HepG2 (cell line): ENCODE measurements around the gene PREX1. TPM values are rescaled to one million over a fixed set of nuclear protein-coding genes. Genes with fewer than 3 reads are reported as not detected.

Experiments
- AKAP8 ChIP-seq: sonication (generic); formaldehyde crosslinking; IDR thresholded peaks from 2 replicates; pipeline ENCODE4 v1.5.1; 2020; ENCODE audit warnings: mild to moderate bottlenecking, missing genetic modification reagents
- ASH2L ChIP-seq: fragments of 300-600, 200-600 bp; sonication (generic); IDR thresholded peaks from 2 replicates; pipeline ENCODE4 v1.7.0; 2017; ENCODE audit warnings: low read depth, mild to moderate bottlenecking, moderate library complexity, mixed read lengths, low read length; ENCODE audit not compliant: insufficient read length
- CEBPB ChIP-seq: IDR thresholded peaks from 2 replicates; pipeline ENCODE4 v1.6.1; 2011; ENCODE audit warnings: low read depth, low read length, improper control_type of control experiment, borderline replicate concordance
- CREB1 ChIP-seq, 2 experiments: fragments of 450-650 bp in 1 of 2; IDR thresholded peaks; 2 replicates each; pipeline ENCODE4 v1.6.1; 2016 to 2017; ENCODE audit warnings: control low read depth in 1 of 2, mild to moderate bottlenecking in 1 of 2, missing compliant biosample characterization in 1 of 2, missing genetic modification characterization in 1 of 2
- HNF4G ChIP-seq, 2 experiments: sonication (generic) in 1 of 2; formaldehyde crosslinking in 1 of 2; IDR thresholded peaks; 2 replicates each; pipeline versions ENCODE4 v1.4.0 to v1.6.1; 2011 to 2020; ENCODE audit warnings: borderline replicate concordance in 2 of 2, low read depth in 2 of 2, mild to moderate bottlenecking in 2 of 2, low read length in 1 of 2, missing genetic modification reagents in 1 of 2, moderate library complexity in 1 of 2
- HNRNPUL1 ChIP-seq: fragments of 200-400 bp; formaldehyde crosslinking; IDR thresholded peaks from 2 replicates; pipeline ENCODE4 v1.6.1; 2017; ENCODE audit warnings: low read depth, mild to moderate bottlenecking, low read length, moderate library complexity
- KLF9 ChIP-seq: IDR thresholded peaks from 2 replicates; pipeline ENCODE4 v1.6.1; 2016; ENCODE audit warnings: low read depth
- MBD4 ChIP-seq: IDR thresholded peaks from 2 replicates; pipeline ENCODE4 v1.6.1; 2012; ENCODE audit warnings: low read length, inconsistent platforms, borderline replicate concordance
- NCOR1 ChIP-seq: fragments of 200-600 bp; sonication (generic); IDR thresholded peaks from 2 replicates; pipeline ENCODE4 v1.7.0; 2017; ENCODE audit warnings: antibody characterized with exemption, low read length, borderline replicate concordance
- SNAI1 ChIP-seq: sonication (generic); formaldehyde crosslinking; IDR thresholded peaks from 2 replicates; pipeline ENCODE4 v1.5.0; 2020; ENCODE audit warnings: mild to moderate bottlenecking, missing genetic modification reagents, borderline replicate concordance
- U2AF2 ChIP-seq: fragments of 200-400 bp; formaldehyde crosslinking; IDR thresholded peaks from 2 replicates; pipeline ENCODE4 v1.6.1; 2017; ENCODE audit warnings: low read depth, mild to moderate bottlenecking, low read length
- ZBTB14 ChIP-seq: sonication (generic); formaldehyde crosslinking; IDR thresholded peaks from 2 replicates; pipeline ENCODE4 v1.4.0; 2020; ENCODE audit warnings: missing genetic modification reagents
- ZNF446 ChIP-seq: sonication (generic); formaldehyde crosslinking; IDR thresholded peaks from 2 replicates; pipeline ENCODE4 v1.5.0; 2020; ENCODE audit warnings: mild to moderate bottlenecking, missing genetic modification reagents
- ZNF687 ChIP-seq: sonication (generic); formaldehyde crosslinking; IDR thresholded peaks from 2 replicates; pipeline ENCODE4 v1.5.1; 2020; ENCODE audit warnings: mild to moderate bottlenecking, missing genetic modification reagents, moderate library complexity
- polyA plus RNA-seq, 8 experiments: library from polyadenylated mRNA; depleted of rRNA in 3 of 8; stranded (reverse) in 7 of 8; unstranded in 1 of 8; fragments of >200 nt; fragmentation: Illumina TruSeq in 4 of 8; extraction: Trizol in 4 of 8; gene quantifications; 2 replicates each; pipeline versions ENCODE4 v1.2.1 to v1.2.3, GENCODE V29; 2011 to 2016; ENCODE audit warnings: low read depth in 4 of 8, missing spikeins in 1 of 8, mixed read lengths in 1 of 8; ENCODE audit not compliant: insufficient read depth in 1 of 8
- total RNA-seq, 5 experiments: library from RNA; depleted of rRNA; stranded (reverse); fragments of >200 nt; fragmentation: Illumina TruSeq; extraction: Trizol; gene quantifications; 2 replicates each; pipeline ENCODE4 v1.2.3, GENCODE V29; 2016; ENCODE audit warnings: low read depth in 1 of 5
- TF ChIP-seq, protein P1 (sequence below): sonication (generic); formaldehyde crosslinking; IDR thresholded peaks from 2 replicates; pipeline ENCODE4; 2020; ENCODE audit warnings: missing genetic modification reagents, mild to moderate bottlenecking, borderline replicate concordance
- TF ChIP-seq, protein P2 (sequence below): sonication (generic); formaldehyde crosslinking; IDR thresholded peaks from 2 replicates; pipeline ENCODE4 v1.4.0; 2020; ENCODE audit warnings: mild to moderate bottlenecking, missing genetic modification reagents, borderline replicate concordance

Gene PREX1
- total and polyA plus RNA-seq, 2 of the 13 experiments (the other 11 are each of a cell fraction or from before 2014, with no cell fraction given): 0.02 to 0.04 TPM

DNA sequence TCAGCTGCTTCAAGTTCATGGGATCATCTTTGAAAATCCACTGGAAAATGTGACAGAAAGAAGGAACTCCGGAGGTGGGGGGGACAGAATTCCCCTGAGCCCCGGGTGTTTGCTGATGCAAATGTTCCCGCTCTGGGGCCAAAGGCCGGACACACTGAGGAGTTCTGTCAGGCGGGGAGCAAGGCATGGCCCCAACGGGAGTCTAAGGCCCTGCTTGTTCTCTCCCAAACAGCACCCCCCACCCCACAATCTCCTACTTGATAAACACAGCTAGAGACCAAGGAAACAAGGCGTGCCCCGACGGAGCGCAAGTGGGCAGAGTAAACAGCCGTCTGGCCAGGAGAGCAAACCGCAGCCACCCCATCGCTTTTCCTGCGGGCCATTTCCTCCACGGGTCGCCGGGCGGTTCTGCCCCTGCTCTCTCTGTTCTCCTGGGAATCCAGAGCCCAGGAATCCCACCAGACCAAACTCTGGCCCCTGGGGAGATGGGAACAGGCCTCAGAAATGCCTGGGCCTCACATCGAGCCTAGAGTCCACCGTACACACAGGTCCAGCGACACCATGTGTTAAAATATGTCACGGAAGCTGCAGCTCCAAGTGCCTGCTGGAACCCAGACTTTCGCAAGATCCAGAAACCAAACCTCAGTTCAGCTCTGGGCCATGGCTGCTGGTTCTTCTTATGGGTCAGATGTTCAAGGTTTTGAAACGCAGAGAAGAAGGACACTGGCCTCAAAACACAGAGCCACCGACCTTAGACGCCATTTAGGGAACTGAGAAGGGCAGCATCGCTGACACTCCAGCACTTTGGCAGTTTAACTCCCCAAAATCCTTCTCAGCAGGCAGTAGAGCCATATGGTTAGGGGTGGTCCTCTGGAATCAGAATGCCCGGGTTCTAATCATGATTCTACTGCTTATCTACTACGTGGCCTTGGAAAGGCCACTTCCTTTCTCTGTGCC is 104.2 kb downstream of the PREX1 start (continued):
- TF ChIP-seq, protein P1, sequence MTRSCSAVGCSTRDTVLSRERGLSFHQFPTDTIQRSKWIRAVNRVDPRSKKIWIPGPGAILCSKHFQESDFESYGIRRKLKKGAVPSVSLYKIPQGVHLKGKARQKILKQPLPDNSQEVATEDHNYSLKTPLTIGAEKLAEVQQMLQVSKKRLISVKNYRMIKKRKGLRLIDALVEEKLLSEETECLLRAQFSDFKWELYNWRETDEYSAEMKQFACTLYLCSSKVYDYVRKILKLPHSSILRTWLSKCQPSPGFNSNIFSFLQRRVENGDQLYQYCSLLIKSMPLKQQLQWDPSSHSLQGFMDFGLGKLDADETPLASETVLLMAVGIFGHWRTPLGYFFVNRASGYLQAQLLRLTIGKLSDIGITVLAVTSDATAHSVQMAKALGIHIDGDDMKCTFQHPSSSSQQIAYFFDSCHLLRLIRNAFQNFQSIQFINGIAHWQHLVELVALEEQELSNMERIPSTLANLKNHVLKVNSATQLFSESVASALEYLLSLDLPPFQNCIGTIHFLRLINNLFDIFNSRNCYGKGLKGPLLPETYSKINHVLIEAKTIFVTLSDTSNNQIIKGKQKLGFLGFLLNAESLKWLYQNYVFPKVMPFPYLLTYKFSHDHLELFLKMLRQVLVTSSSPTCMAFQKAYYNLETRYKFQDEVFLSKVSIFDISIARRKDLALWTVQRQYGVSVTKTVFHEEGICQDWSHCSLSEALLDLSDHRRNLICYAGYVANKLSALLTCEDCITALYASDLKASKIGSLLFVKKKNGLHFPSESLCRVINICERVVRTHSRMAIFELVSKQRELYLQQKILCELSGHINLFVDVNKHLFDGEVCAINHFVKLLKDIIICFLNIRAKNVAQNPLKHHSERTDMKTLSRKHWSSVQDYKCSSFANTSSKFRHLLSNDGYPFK: peak; percentile 81
- no peak for TF ChIP-seq CREB1 (IDR thresholded peaks at IDR 0.05)
- TF ChIP-seq CREB1 (CRISPR knock-in tag; IDR thresholded peaks at IDR 0.05): no peak
- TF ChIP-seq AKAP8 (CRISPR knock-in tag): no peak
- TF ChIP-seq NCOR1: peak; percentile 34; the same call in 1 of the 2 replicates
- TF ChIP-seq U2AF2: no peak
- peak; percentile 88 for TF ChIP-seq ZNF687 (CRISPR knock-in tag)
- no peak for TF ChIP-seq ZBTB14
- no peak for TF ChIP-seq HNRNPUL1
- 0 out of 2 replicates have a peak, but pooled peaks have one; percentile 30 for TF ChIP-seq KLF9 (CRISPR knock-in tag)
- TF ChIP-seq SNAI1: no peak
- peak; percentile 86; the same call in 1 of the 2 replicates for TF ChIP-seq CEBPB
- TF ChIP-seq MBD4: no peak
- TF ChIP-seq ASH2L: peak; percentile 35
- TF ChIP-seq HNF4G (IDR thresholded peaks at IDR 0.05; ENCODE audit: borderline replicate concordance, low read depth, low read length): peak; percentile 33
- TF ChIP-seq HNF4G (CRISPR knock-in tag; IDR thresholded peaks at IDR 0.05; ENCODE audit: borderline replicate concordance, low read depth): 0 out of 2 replicates have a peak, but pooled peaks have one; percentile 21
- TF ChIP-seq, protein P2, sequence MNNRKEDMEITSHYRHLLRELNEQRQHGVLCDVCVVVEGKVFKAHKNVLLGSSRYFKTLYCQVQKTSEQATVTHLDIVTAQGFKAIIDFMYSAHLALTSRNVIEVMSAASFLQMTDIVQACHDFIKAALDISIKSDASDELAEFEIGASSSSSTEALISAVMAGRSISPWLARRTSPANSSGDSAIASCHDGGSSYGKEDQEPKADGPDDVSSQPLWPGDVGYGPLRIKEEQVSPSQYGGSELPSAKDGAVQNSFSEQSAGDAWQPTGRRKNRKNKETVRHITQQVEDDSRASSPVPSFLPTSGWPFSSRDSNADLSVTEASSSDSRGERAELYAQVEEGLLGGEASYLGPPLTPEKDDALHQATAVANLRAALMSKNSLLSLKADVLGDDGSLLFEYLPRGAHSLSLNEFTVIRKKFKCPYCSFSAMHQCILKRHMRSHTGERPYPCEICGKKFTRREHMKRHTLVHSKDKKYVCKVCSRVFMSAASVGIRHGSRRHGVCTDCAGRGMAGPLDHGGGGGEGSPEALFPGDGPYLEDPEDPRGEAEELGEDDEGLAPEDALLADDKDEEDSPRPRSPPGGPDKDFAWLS (CRISPR knock-in tag): no peak; the same call in 1 of the 2 replicates
- no peak for TF ChIP-seq ZNF446 (CRISPR knock-in tag)
